Tongue (tissue), 2 donors: ENCODE data around the gene EHD4. TPM values are rescaled to one million over a fixed set of nuclear protein-coding genes. Genes with fewer than 3 reads are reported as not detected.
A peak's percentile ranks its signal among the peaks of the same experiment; 100 is the strongest.

Experiments used
- DNase-seq: peaks from one replicate; pipeline ENCODE4 v3.0.0-alpha.2; 2015
- total RNA-seq: library from RNA; depleted of rRNA; stranded (reverse); fragments of >200 nt; gene quantifications from one replicate; pipeline ENCODE4 v1.2.3, GENCODE V29; 2014

The EHD4 gene
- total RNA-seq, 1 donor from 2014 or later: 39.1 TPM

- DNase-seq: no peak
Measured at GRCh38 chr15:41917767-41918430, 54.5 kb downstream of the EHD4 start.

GRCh38 chr15:41915255-41915994 is 56.9 kb downstream of the EHD4 start:
- no peak for DNase-seq

- DNase-seq: peak; percentile 68
Measured at GRCh38 chr15:41914411-41914810, 57.9 kb downstream of the EHD4 start.

- no peak for DNase-seq
Measured at GRCh38 chr15:41913256-41913655, 59.1 kb downstream of the EHD4 start.

GRCh38 chr15:41911691-41912345 is 60.5 kb downstream of the EHD4 start:
- no peak for DNase-seq

GRCh38 chr15:41908736-41909461 is 63.5 kb downstream of the EHD4 start:
- no peak for DNase-seq

GRCh38 chr15:41907141-41907540 is 65.2 kb downstream of the EHD4 start:
- no peak for DNase-seq

- DNase-seq: no peak
Measured at GRCh38 chr15:41906608-41907007, 65.7 kb downstream of the EHD4 start.

GRCh38 chr15:41905036-41905793 is 67.1 kb downstream of the EHD4 start:
- no peak for DNase-seq

GRCh38 chr15:41904541-41905005 is 67.8 kb downstream of the EHD4 start:
- peak; percentile 91 for DNase-seq

- no peak for DNase-seq
Measured at GRCh38 chr15:41903782-41904181, 68.6 kb downstream of the EHD4 start.

- DNase-seq: no peak
Measured at GRCh38 chr15:41901431-41901830, 70.9 kb downstream of the EHD4 start.

- DNase-seq: no peak
Measured at GRCh38 chr15:41900526-41901380, 71.6 kb downstream of the EHD4 start.

- DNase-seq: no peak
Measured at GRCh38 chr15:41899854-41900442, 72.4 kb downstream of the EHD4 start.

- no peak for DNase-seq
Measured at GRCh38 chr15:41897363-41897799, 75.0 kb downstream of the EHD4 start.

- DNase-seq: no peak
Measured at GRCh38 chr15:41896566-41896965, 75.8 kb downstream of the EHD4 start.

- no peak for DNase-seq
Measured at GRCh38 chr15:41895957-41896356, 76.4 kb downstream of the EHD4 start.

GRCh38 chr15:41895491-41895890 is 76.9 kb downstream of the EHD4 start:
- DNase-seq: no peak

GRCh38 chr15:41894791-41895463 is 77.4 kb downstream of the EHD4 start:
- peak; percentile 60 for DNase-seq
